IMR-90 (cell line): Measurements from ENCODE around the gene ARFGAP2. TPM values are rescaled to one million over a fixed set of nuclear protein-coding genes. Genes with fewer than 3 reads are reported as not detected.
A peak's percentile ranks its signal among the peaks of the same experiment; 100 is the strongest.

Experiments used
- ATAC-seq: fragments of 200-7000 bp; cut with Tn5 transposase; 2 replicates; pipeline ENCODE4 v1.9.1; 2020; ENCODE audit warnings: low read depth, mild to moderate bottlenecking, moderate library complexity
- BruUV-seq: library from RNA; stranded (reverse); fragments of 400-500 nt; replicated peaks from 2 replicates; lab custom pipeline; 2021; lab: Mats Ljungman, UMichigan
- CTCF ChIA-PET: fragments of 300-600 bp; formaldehyde crosslinking; extraction: SDS; loops from one replicate; lab custom pipeline; 2021; ENCODE audit warnings: antibody characterized with exemption; lab: Yijun Ruan, JAX
- POLR2A ChIA-PET: fragments of 300-600 bp; sonication (Branson Sonifier 250); formaldehyde crosslinking; loops from one replicate; lab custom pipeline; 2022; ENCODE audit warnings: antibody characterized with exemption; ENCODE audit not compliant: unreplicated experiment; lab: Charles Lee
- DNase-seq: peaks from one replicate; pipeline ENCODE4 v3.0.0; 2013
- H2AFZ ChIP-seq: replicated peaks from 2 replicates; pipeline ENCODE3; 2013; ENCODE audit warnings: low read length, mild to moderate bottlenecking; ENCODE audit not compliant: poor library complexity
- H2AK5ac ChIP-seq: 2 replicates; pipeline ENCODE4 v1.6.1; 2013; ENCODE audit warnings: low read depth, low read length, inconsistent platforms
- H2AK9ac ChIP-seq: replicated peaks from 2 replicates; pipeline ENCODE3; 2013; ENCODE audit warnings: mild to moderate bottlenecking, low read depth, low read length, moderate library complexity; ENCODE audit not compliant: poor library complexity
- H2BK120ac ChIP-seq: 2 replicates; pipeline ENCODE4 v1.6.1; 2013; ENCODE audit warnings: low read depth, low read length, inconsistent platforms
- H2BK15ac ChIP-seq: 3 replicates; pipeline ENCODE4 v1.6.1; 2013; ENCODE audit warnings: low read depth, low read length, inconsistent platforms
- H2BK20ac ChIP-seq: 2 replicates; pipeline ENCODE4 v1.6.1; 2013; ENCODE audit warnings: low read depth, mild to moderate bottlenecking, inconsistent platforms, low read length, moderate library complexity
- H2BK5ac ChIP-seq: 2 replicates; pipeline ENCODE4 v1.6.1; 2013; ENCODE audit warnings: mild to moderate bottlenecking, low read depth, low read length, inconsistent platforms; ENCODE audit not compliant: poor library complexity, severe bottlenecking
- H3K14ac ChIP-seq: replicated peaks from 2 replicates; pipeline ENCODE4 v1.6.1; 2013; ENCODE audit warnings: low read depth, low read length, inconsistent platforms
- H3K18ac ChIP-seq: 2 replicates; pipeline ENCODE4 v1.6.1; 2013; ENCODE audit warnings: low read depth, low read length, control low read depth
- H3K23ac ChIP-seq: 2 replicates; pipeline ENCODE4 v1.6.1; 2013; ENCODE audit warnings: low read depth, low read length, inconsistent platforms
- H3K27ac ChIP-seq: 2 replicates; pipeline ENCODE4 v1.5.1; 2013; ENCODE audit warnings: mild to moderate bottlenecking, control low read depth, low read length; ENCODE audit not compliant: insufficient read depth
- H3K27me3 ChIP-seq: 2 replicates; pipeline ENCODE4 v1.6.1; 2013; ENCODE audit warnings: low read length; ENCODE audit not compliant: control insufficient read depth, insufficient read depth
- H3K36me3 ChIP-seq: 2 replicates; pipeline ENCODE4 v1.6.1; 2013; ENCODE audit warnings: low read length, mixed read lengths; ENCODE audit not compliant: control insufficient read depth, insufficient read depth
- H3K4ac ChIP-seq: 2 replicates; pipeline ENCODE4 v1.6.1; 2013; ENCODE audit warnings: low read depth, low read length, inconsistent platforms
- H3K4me1 ChIP-seq: 2 replicates; pipeline ENCODE4 v1.6.1; 2013; ENCODE audit warnings: low read length, mixed read lengths; ENCODE audit not compliant: control insufficient read depth, insufficient read depth
- H3K4me2 ChIP-seq: 2 replicates; pipeline ENCODE4 v1.6.1; 2013; ENCODE audit warnings: low read depth, mild to moderate bottlenecking, control low read depth, low read length, moderate library complexity
- H3K4me3 ChIP-seq: 2 replicates; pipeline ENCODE4 v1.5.1; 2013; ENCODE audit warnings: low read depth, mild to moderate bottlenecking, control low read depth, low read length, moderate library complexity; ENCODE audit not compliant: insufficient read depth
- H3K56ac ChIP-seq: 2 replicates; pipeline ENCODE4 v1.6.1; 2013; ENCODE audit warnings: low read length, inconsistent platforms; ENCODE audit not compliant: insufficient read depth; ENCODE audit errors: extremely low read depth
- H3K79me1 ChIP-seq, 2 experiments: 2 replicates each; pipeline ENCODE4 v1.6.1; 2013; ENCODE audit warnings: low read length in 2 of 2, inconsistent platforms in 1 of 2, low read depth in 1 of 2
- H3K9ac ChIP-seq: 2 replicates; pipeline ENCODE4 v1.6.1; 2013; ENCODE audit warnings: low read depth, low read length, control low read depth
- H3K9me1 ChIP-seq: 2 replicates; pipeline ENCODE4 v1.6.1; 2013; ENCODE audit warnings: low read length, inconsistent platforms; ENCODE audit not compliant: insufficient read depth
- H3K9me3 ChIP-seq: 2 replicates; pipeline ENCODE4 v1.6.1; 2013; ENCODE audit warnings: low read length; ENCODE audit not compliant: control insufficient read depth, insufficient read depth
- H4K20me1 ChIP-seq: 2 replicates; pipeline ENCODE4 v1.6.1; 2013; ENCODE audit warnings: low read length, inconsistent platforms; ENCODE audit not compliant: insufficient read depth
- H4K5ac ChIP-seq: 2 replicates; pipeline ENCODE4 v1.6.1; 2013; ENCODE audit warnings: mild to moderate bottlenecking, low read depth, low read length, control low read depth
- H4K8ac ChIP-seq, 2 experiments: 2 replicates each; pipeline ENCODE4 v1.6.1; 2013; ENCODE audit warnings: low read depth in 2 of 2, low read length in 2 of 2, control low read depth in 1 of 2, inconsistent platforms in 1 of 2
- H4K91ac ChIP-seq: 2 replicates; pipeline ENCODE4 v1.6.1; 2013; ENCODE audit warnings: low read depth, low read length, inconsistent platforms; ENCODE audit not compliant: insufficient read depth
- CEBPB ChIP-seq: IDR thresholded peaks from 2 replicates; pipeline ENCODE4 v1.6.1; 2012; ENCODE audit warnings: low read depth, low read length, improper control_type of control experiment
- FOS ChIP-seq: fragments of 150-350 bp; IDR thresholded peaks from 2 replicates; pipeline ENCODE4 v1.6.1; 2016; ENCODE audit warnings: low read depth, low read length
- MAFK ChIP-seq: IDR thresholded peaks from 2 replicates; pipeline ENCODE4 v1.6.1; 2012; ENCODE audit warnings: low read depth, low read length, improper control_type of control experiment
- MAZ ChIP-seq: IDR thresholded peaks from 2 replicates; pipeline ENCODE4 v1.6.1; 2012; ENCODE audit warnings: low read depth, mild to moderate bottlenecking, low read length, improper control_type of control experiment, moderate library complexity, borderline replicate concordance
- MXI1 ChIP-seq: IDR thresholded peaks from 2 replicates; pipeline ENCODE4 v1.6.1; 2012; ENCODE audit warnings: low read depth, mild to moderate bottlenecking, low read length, moderate library complexity, borderline replicate concordance
- NFE2L2 ChIP-seq: fragments of 150-350 bp; IDR thresholded peaks from 2 replicates; pipeline ENCODE4 v1.6.1; 2016; ENCODE audit warnings: low read depth, mild to moderate bottlenecking, low read length
- RAD21 ChIP-seq: IDR thresholded peaks from 2 replicates; pipeline ENCODE4 v1.6.1; 2012; ENCODE audit warnings: low read length, improper control_type of control experiment
- RFX5 ChIP-seq: IDR thresholded peaks from 2 replicates; pipeline ENCODE4 v1.8.0; 2012; ENCODE audit warnings: low read depth, mild to moderate bottlenecking, low read length, moderate library complexity
- USF2 ChIP-seq: fragments of 150-350 bp; IDR thresholded peaks from 2 replicates; pipeline ENCODE4 v1.6.1; 2017; ENCODE audit warnings: mild to moderate bottlenecking, antibody characterized with exemption, low read length, low read depth
- WGBS, 2 experiments: methylation state at CpG; one replicate each; pipeline versions ENCODE4 v1.1.5 to v1.1.7; 2013; ENCODE audit warnings: missing lambda C conversion rate in 2 of 2; ENCODE audit not compliant: insufficient read length in 1 of 2; ENCODE audit errors: extremely low coverage in 2 of 2; 5-methylcytosine and 5-hydroxymethylcytosine counted together
- dilution Hi-C: fragments of 300-500 bp; cut with HindIII; formaldehyde crosslinking; loops from one replicate; pipeline ENCODE4 v1.14.3; 2018; ENCODE audit warnings: low sequenced_read_pairs; ENCODE audit not compliant: unreplicated experiment
- in situ Hi-C: fragments of 300-500 bp; cut with MboI; formaldehyde crosslinking; loops from 3 replicates; pipeline ENCODE4 v1.14.3; 2019; ENCODE audit warnings: low sequenced_read_pairs, inconsistent platforms, mixed read lengths
- intact Hi-C: fragments of 100-400 bp; cut with micrococcal nuclease; formaldehyde crosslinking; loops from 2 replicates; pipeline ENCODE4 v1.10.0; 2022
- polyA plus RNA-seq, 3 experiments: library from polyadenylated mRNA; depleted of rRNA; stranded (reverse); fragments of >200 nt; gene quantifications; 2 replicates each; pipeline ENCODE4 v1.2.3, GENCODE V29; 2012; ENCODE audit warnings: low replicate concordance in 1 of 3
- total RNA-seq: library from RNA; depleted of rRNA; stranded (reverse); fragments of >200 nt; gene quantifications from 2 replicates; pipeline ENCODE4 v1.2.3, GENCODE V29; 2012

Gene ARFGAP2
- total and polyA plus RNA-seq, 2 of the 4 experiments (the other 2 are of a cell fraction), result 54.7 to 87.8 TPM

GRCh38 chr11:47204637-47204989 lies 27.9 kb upstream of the ARFGAP2 start:
- Histone ChIP-seq H3K9ac (no peak overlapping the region), H3K4ac (0 out of 2 replicates have a peak overlapping the region, but pooled peaks have one; percentile 23), H3K9me1 (no peaks in the 10 kb centered on the region; the same call in 1 of the 2 replicates), H3K4me1 (no peaks in the 10 kb centered on the region; the same call in 1 of the 2 replicates), H3K18ac (no peak overlapping the region), H3K23ac (peak overlapping the region; percentile 26; the same call in 1 of the 2 replicates), H2AK9ac (peak overlapping the region; percentile 22), H3K56ac (no peak overlapping the region; the same call in 1 of the 2 replicates), H3K27me3 (peaks cover 15% of the 10 kb centered on the region), H2BK15ac (no peak overlapping the region), H2BK20ac (peak overlapping the region; percentile 36; the same call in 1 of the 2 replicates), H4K20me1 (no peaks in the 10 kb centered on the region), H2AFZ (peak overlapping the region; percentile 85), H3K79me1 (no peaks in the 10 kb centered on the region), H3K4me2 (no peak overlapping the region), H2BK120ac (peak overlapping the region; percentile 30; the same call in 1 of the 2 replicates), H4K5ac (no peak overlapping the region), H3K14ac (no peak overlapping the region), H2BK5ac (no peak overlapping the region), H2AK5ac (peak overlapping the region; percentile 68; the same call in 1 of the 2 replicates), H3K27ac (no peak overlapping the region), H3K36me3 (no peaks in the 10 kb centered on the region), H3K4me3 (no peak overlapping the region), H4K91ac (no peak overlapping the region), H4K8ac (peak overlapping the region in 1 of 2 experiments; percentile 22; a peak in 1 of 4 replicates), H3K9me3 (no peaks in the 10 kb centered on the region)
- POLR2A ChIA-PET, result interaction anchor here (0.6 to 1.5 kb wide), 2 partner anchors 10 to 261 kb away, joined by 4 read pairs; partner anchors contain the start of gene DDB2
- dilution Hi-C loops (no loop called here), in situ Hi-C loops (no loop called here), intact Hi-C loops (no loop called here)
- ATAC-seq (peak; percentile 98), DNase-seq (peak; percentile 78)
- CTCF ChIA-PET, result interaction anchor here (0.6 kb wide), 1 partner anchor 12 kb away, joined by 3 read pairs; no protein-coding TSS in a partner anchor
- TF ChIP-seq FOS (peak; percentile 58), USF2 (peak; percentile 44; the same call in 1 of the 2 replicates), MAFK (no peak), CEBPB (0 out of 2 replicates have a peak, but pooled peaks have one; percentile 15), MXI1 (no peak), NFE2L2 (no peak), RFX5 (no peak), MAZ (no peak), RAD21 (no peak)
- BruUV-seq, result no TSS peak
- no CpG with 5 or more reads among the region's 2 CpGs for WGBS, 2 experiments
